ENCODE results near the gene TTYH3.
A peak's percentile ranks its signal among the peaks of the same experiment; 100 is the strongest.

DNA sequence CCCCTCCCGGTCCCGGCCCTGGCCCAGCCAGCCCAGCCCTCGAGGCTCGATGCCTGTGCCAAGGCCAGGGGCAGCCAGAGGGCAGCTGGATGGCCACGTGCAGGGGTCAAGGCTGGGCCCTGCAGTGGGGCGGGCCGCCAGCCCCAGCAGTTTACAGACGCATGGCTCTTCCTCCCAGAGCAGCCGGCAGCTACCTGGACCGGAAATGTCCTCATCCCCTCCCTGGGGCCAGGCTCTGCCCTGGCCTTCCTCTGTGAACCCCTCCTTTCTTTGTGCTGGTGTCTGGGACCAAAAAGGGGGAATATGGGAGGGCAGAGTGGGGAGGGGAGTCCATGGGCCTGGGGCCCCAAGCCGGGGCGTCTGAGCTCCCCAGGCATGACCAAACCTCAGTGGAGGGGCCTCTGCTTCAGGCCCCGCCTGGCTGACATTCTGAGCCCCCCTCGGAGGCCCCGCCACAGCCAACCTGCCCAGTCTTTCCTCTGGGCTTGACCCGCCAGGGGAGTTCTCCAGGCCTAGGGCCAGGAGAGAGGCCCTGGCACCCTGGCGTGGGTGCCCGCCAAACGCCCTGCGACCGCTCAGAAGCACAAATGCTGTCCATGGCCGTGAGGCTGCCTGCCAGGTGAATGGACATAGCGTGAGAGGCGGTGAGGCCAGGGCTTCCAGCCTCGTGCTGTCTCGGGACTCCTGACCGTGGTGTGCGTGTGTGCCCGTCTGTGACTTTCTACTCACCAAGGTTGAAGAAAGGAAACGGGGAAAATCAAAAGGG lies 31.5 kb downstream of the TTYH3 start:
- TF ChIP-seq MBNL3 (CRISPR knock-in tag; conservative IDR thresholded peaks at IDR 0.05), result no peak
- TF ChIP-seq GTF3A (CRISPR knock-in tag; conservative IDR thresholded peaks at IDR 0.05), result no peak
- no peak for TF ChIP-seq SRSF4 (IDR thresholded peaks at IDR 0.05; ENCODE audit: low read depth, low read length, poor library complexity, severe bottlenecking)
- peak; percentile 99 for TF ChIP-seq RXRA (CRISPR knock-in tag; IDR thresholded peaks at IDR 0.05)
- peak; percentile 70 for TF ChIP-seq FOSL2 (CRISPR knock-in tag; IDR thresholded peaks at IDR 0.05)
- peak; percentile 79; the same call in 1 of the 2 replicates for TF ChIP-seq ZNF17 (CRISPR knock-in tag; IDR thresholded peaks at IDR 0.05)
- no peak for TF ChIP-seq KDM5A (IDR thresholded peaks at IDR 0.05; ENCODE audit: borderline replicate concordance, low read length)

All from HepG2 (cell line).